A673 (cell line): Measurements from ENCODE around the gene SEMA5A.

Experiments
- EZH2 ChIP-seq: fragments of 200-600 bp; sonication (generic); IDR thresholded peaks from 2 replicates; pipeline ENCODE4 v1.6.1; 2017; ENCODE audit warnings: borderline replicate concordance, low read depth, mild to moderate bottlenecking, mixed read lengths, antibody characterized with exemption, low read length; ENCODE audit not compliant: poor library complexity, severe bottlenecking
- TF ChIP-seq, protein P1 (sequence below): fragments of 300-800, 200-600 bp; sonication (generic); conservative IDR thresholded peaks from 2 replicates; pipeline ENCODE4 v1.5.1; 2017; ENCODE audit warnings: low read depth, mild to moderate bottlenecking, antibody characterized with exemption, low read length, moderate library complexity, mixed read lengths

DNA sequence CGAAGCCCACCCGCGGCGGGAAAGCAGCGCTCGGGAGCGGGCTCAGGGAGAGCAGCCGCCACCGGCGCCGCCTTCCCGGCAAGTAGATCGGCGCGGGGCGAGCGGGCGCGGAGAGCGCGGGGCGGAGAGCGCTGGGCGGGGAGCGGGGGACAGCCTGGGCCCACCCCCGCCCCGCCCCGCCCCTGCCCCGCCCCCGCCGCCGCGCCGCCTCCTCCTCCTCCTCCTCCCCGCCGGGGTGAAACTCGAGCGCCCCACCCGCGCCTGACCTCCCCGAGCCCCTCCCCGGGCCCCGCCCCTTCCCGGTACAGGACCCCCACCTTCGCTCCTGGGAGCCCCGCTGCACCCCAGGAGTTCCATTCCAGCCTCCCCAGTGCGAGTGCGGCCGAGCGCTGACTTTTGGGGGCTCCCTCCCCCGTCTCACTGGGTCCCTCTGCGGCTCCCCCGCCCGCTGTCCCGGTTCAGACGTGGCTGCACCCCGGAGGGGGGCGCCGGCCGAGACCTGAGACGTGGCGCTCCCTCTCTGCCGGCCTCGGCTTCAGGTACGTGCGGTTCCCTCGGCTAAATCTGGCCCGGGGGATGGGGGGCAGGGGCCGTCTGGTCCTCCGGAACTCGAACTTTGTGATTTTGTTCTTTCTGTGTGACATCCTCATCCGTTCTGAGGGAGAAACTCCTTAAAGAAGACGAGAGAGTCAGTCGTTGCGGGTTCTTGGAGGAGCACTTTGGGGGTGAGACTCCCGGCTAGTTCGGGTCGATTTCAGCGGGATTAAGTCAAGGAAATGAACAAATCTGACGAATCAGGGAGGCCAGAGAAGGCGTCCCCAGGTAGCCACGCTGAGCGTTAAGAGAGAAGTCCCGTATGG is at the start of gene SEMA5A:
- TF ChIP-seq, protein P1, sequence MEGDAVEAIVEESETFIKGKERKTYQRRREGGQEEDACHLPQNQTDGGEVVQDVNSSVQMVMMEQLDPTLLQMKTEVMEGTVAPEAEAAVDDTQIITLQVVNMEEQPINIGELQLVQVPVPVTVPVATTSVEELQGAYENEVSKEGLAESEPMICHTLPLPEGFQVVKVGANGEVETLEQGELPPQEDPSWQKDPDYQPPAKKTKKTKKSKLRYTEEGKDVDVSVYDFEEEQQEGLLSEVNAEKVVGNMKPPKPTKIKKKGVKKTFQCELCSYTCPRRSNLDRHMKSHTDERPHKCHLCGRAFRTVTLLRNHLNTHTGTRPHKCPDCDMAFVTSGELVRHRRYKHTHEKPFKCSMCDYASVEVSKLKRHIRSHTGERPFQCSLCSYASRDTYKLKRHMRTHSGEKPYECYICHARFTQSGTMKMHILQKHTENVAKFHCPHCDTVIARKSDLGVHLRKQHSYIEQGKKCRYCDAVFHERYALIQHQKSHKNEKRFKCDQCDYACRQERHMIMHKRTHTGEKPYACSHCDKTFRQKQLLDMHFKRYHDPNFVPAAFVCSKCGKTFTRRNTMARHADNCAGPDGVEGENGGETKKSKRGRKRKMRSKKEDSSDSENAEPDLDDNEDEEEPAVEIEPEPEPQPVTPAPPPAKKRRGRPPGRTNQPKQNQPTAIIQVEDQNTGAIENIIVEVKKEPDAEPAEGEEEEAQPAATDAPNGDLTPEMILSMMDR = no peak
- no peak for TF ChIP-seq EZH2
